Mesothelial cell of epicardium (in vitro differentiated cells): Measurements from ENCODE around the gene AOC2. TPM values are rescaled to one million over a fixed set of nuclear protein-coding genes. Genes with fewer than 3 reads are reported as not detected.
A peak's percentile ranks its signal among the peaks of the same experiment; 100 is the strongest.

ENCODE experiments used
- DNase-seq, 2 experiments: peaks; one replicate each; pipeline ENCODE4 v3.0.0; 2021; ENCODE audit warnings: low spot score in 2 of 2; ENCODE audit not compliant: unreplicated experiment in 2 of 2
- H3K27ac Mint-ChIP-seq: 2 replicates; pipeline ENCODE4 v1.8.0; 2021; ENCODE audit warnings: mixed read lengths
- H3K27me3 Mint-ChIP-seq: 2 replicates; pipeline ENCODE4 v1.8.0; 2021; ENCODE audit warnings: low read depth, mixed read lengths
- H3K36me3 Mint-ChIP-seq: 2 replicates; pipeline ENCODE4 v1.8.0; 2021; ENCODE audit warnings: mixed read lengths
- H3K4me1 Mint-ChIP-seq: 2 replicates; pipeline ENCODE4 v1.8.0; 2021; ENCODE audit warnings: mixed read lengths
- H3K4me3 Mint-ChIP-seq: 2 replicates; pipeline ENCODE4 v1.8.0; 2021; ENCODE audit warnings: mild to moderate bottlenecking, moderate library complexity, mixed read lengths
- H3K9me3 Mint-ChIP-seq: 2 replicates; pipeline ENCODE4 v1.8.0; 2021; ENCODE audit warnings: mixed read lengths
- total RNA-seq: library from RNA; stranded (reverse); gene quantifications from 3 replicates; pipeline ENCODE4 v1.2.1, GENCODE V29; 2021
- TF ChIP-seq, protein P1 (sequence below): fragments of 200-600 bp; sonication (generic); IDR thresholded peaks from one replicate; pipeline ENCODE4 v1.5.0; 2021; ENCODE audit warnings: antibody characterized with exemption; ENCODE audit not compliant: unreplicated experiment

Gene AOC2, protein sequence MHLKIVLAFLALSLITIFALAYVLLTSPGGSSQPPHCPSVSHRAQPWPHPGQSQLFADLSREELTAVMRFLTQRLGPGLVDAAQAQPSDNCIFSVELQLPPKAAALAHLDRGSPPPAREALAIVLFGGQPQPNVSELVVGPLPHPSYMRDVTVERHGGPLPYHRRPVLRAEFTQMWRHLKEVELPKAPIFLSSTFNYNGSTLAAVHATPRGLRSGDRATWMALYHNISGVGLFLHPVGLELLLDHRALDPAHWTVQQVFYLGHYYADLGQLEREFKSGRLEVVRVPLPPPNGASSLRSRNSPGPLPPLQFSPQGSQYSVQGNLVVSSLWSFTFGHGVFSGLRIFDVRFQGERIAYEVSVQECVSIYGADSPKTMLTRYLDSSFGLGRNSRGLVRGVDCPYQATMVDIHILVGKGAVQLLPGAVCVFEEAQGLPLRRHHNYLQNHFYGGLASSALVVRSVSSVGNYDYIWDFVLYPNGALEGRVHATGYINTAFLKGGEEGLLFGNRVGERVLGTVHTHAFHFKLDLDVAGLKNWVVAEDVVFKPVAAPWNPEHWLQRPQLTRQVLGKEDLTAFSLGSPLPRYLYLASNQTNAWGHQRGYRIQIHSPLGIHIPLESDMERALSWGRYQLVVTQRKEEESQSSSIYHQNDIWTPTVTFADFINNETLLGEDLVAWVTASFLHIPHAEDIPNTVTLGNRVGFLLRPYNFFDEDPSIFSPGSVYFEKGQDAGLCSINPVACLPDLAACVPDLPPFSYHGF
- 3.0 to 3.8 TPM (median 3.4 TPM) in 3 replicates for total RNA-seq

DNA sequence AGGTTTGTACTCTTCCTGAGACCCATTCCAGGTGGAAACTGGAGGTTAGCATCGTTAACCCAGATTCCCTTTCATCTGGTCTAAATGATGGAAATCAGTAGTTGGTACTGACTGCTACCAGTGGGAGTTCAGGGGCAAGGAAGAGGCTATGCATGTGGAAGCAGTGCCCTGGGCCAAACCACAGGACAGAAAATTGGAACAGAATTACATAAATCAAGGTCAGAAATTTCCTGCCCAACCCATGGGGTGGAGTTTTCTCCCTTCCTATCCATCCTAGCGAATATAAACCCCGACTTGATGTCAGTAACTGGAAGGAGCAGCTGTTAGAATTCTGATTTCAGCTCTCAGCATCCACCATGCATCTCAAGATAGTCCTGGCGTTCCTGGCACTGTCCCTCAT, at the start of gene AOC2:
Gene AOC2, plus strand, starts transcription at position 310 of the 400 bp plus-strand sequence. Its CDS starts 47 bp downstream, at position 357.
- no peaks in the 10 kb centered on the region for H3K27me3 Mint-ChIP-seq
- no peak within 1 kb of the TSS for H3K4me3 Mint-ChIP-seq
- no peak for DNase-seq
- H3K27ac Mint-ChIP-seq = no peak within 1 kb of the TSS
- H3K36me3 Mint-ChIP-seq = peaks cover 10% of the 10 kb centered on the region
- H3K9me3 Mint-ChIP-seq = no peaks in the 10 kb centered on the region
- TF ChIP-seq, protein P1, sequence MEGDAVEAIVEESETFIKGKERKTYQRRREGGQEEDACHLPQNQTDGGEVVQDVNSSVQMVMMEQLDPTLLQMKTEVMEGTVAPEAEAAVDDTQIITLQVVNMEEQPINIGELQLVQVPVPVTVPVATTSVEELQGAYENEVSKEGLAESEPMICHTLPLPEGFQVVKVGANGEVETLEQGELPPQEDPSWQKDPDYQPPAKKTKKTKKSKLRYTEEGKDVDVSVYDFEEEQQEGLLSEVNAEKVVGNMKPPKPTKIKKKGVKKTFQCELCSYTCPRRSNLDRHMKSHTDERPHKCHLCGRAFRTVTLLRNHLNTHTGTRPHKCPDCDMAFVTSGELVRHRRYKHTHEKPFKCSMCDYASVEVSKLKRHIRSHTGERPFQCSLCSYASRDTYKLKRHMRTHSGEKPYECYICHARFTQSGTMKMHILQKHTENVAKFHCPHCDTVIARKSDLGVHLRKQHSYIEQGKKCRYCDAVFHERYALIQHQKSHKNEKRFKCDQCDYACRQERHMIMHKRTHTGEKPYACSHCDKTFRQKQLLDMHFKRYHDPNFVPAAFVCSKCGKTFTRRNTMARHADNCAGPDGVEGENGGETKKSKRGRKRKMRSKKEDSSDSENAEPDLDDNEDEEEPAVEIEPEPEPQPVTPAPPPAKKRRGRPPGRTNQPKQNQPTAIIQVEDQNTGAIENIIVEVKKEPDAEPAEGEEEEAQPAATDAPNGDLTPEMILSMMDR = no peak
- H3K4me1 Mint-ChIP-seq = no peaks in the 10 kb centered on the region

DNA sequence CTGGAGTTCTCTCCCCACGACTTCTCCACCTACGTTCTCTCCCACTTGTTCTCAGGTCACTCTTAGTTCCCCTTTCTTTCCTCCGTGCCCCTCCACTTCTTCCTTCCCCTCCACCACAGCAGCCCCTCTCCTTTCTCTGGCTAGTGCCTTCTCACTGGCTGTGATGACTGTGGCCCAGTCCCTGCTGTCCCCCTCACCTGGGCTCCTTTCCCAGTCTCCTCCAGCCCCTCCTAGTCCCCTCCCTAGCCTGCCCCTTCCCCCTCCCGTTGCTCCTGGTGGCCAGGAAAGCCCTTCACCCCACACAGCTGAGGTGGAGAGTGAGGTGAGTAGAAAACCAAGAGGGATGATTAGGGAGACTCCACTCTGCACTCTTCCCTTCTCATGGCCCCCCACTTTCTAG, 49.3 kb upstream of the AOC2 start:
- H3K36me3 Mint-ChIP-seq = peaks cover 10% of the 10 kb centered on the region
- no peak for DNase-seq
- H3K9me3 Mint-ChIP-seq = no peaks in the 10 kb centered on the region
- H3K27me3 Mint-ChIP-seq = peaks cover 7% of the 10 kb centered on the region
- H3K27ac Mint-ChIP-seq = no peak overlapping the region
- peaks cover 15% of the 10 kb centered on the region for H3K4me1 Mint-ChIP-seq
- H3K4me3 Mint-ChIP-seq = no peak overlapping the region
- TF ChIP-seq, protein P1 = no peak

DNA sequence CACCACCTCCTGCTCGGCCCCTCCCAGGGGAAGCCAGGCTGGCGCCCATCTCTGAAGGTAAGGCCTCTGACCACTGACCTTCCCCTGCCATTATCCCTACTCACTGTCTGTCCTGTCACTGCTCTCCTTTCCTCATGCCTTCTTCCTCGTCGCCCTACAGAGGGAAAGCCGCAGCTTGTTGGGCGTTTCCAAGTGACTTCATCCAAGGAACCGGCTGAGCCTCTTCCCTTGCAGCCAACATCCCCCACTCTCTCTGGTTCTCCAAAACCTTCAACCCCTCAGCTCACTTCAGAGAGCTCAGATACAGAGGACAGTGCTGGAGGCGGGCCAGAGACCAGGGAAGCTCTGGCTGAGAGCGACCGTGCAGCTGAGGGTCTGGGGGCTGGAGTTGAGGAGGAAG, 48.9 kb upstream of the AOC2 start:
- no peaks in the 10 kb centered on the region for H3K9me3 Mint-ChIP-seq
- TF ChIP-seq, protein P1 = no peak
- peaks cover 10% of the 10 kb centered on the region for H3K36me3 Mint-ChIP-seq
- H3K27ac Mint-ChIP-seq = no peak overlapping the region
- peaks cover 15% of the 10 kb centered on the region for H3K4me1 Mint-ChIP-seq
- H3K4me3 Mint-ChIP-seq = no peak overlapping the region
- no peak for DNase-seq
- H3K27me3 Mint-ChIP-seq = peaks cover 9% of the 10 kb centered on the region

DNA sequence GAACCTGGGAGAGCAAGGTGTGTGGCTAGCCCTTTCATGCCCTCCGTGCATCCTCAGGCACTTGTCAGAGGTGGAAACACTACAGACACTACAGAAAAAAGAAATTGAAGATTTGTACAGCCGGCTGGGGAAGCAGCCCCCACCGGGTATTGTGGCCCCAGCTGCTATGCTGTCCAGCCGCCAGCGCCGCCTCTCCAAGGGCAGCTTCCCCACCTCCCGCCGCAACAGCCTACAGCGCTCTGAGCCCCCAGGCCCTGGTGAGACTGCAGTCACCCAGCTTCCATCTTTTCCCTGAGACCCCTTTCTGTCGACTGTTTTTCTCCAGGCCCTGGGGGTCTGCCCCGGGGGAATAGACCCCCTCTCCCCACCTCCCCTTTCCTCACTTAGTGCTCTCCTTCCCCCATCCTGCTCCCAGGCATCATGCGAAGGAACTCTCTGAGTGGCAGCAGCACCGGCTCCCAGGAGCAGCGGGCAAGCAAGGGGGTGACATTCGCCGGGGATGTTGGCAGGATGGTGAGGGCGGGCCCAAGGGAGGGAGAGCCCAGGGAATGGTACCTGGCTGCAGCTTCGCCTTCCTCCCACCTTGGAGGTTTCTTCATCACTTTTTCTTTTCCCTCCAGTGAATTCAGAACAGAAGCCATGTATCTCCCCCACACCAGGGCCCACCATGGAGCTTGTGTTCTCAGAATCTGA, 48.2 kb upstream of the AOC2 start:
- Mint-ChIP-seq H3K36me3 (peaks cover 10% of the 10 kb centered on the region), H3K27ac (no peak overlapping the region), H3K4me1 (peaks cover 15% of the 10 kb centered on the region), H3K9me3 (no peaks in the 10 kb centered on the region), H3K4me3 (no peak overlapping the region), H3K27me3 (peaks cover 6% of the 10 kb centered on the region)
- TF ChIP-seq, protein P1 = no peak
- DNase-seq = no peak

DNA sequence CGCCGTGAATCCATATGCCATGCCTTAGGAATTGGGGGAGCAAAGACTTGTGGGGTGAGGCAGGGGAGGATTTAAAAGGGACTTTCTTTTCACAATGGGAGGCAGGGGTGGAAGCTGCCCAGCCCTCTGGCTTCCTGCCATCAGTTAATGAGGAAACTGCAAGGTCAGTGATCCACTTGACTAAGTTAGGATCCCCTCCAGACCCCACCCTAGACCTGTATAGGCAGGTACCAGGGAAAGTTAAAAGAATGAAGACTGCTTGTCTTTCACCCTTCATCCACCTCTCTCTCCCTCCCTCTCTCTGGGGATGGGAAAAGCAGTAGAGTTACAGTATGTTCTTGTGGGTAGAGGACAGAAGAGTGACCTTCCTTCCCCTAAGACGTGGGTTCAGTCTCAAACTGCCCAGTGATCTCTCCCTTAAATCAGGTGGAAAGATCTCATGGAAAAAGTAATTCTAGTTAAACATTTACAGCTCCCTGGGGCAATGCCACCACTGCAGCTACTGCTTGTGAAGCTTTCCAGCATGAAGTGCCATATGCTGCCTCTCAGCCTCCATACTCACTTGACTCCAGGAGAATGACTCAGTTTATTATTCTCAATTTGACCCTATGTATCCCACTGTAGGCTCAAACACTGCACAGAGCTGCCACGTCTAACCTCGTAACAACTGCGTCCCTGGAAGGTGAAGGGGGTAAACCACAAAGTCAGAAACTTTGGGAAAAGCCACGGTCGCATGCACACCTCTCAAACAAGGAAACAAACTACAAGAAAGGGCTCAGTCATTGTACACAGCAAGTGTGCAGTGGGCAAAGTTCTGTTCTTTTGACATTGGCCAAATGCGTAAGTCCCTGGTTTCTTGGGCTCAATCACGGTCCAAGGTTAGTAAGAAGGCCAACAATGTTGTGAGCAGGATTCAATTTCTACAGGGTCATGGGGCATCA, 47.0 kb upstream of the AOC2 start:
- peaks cover 12% of the 10 kb centered on the region for H3K27me3 Mint-ChIP-seq

More for the DNA sequence above, 47.0 kb upstream of the AOC2 start:
- TF ChIP-seq, protein P1 = no peak
- DNase-seq = no peak
- Mint-ChIP-seq H3K9me3 (no peaks in the 10 kb centered on the region), H3K36me3 (peaks cover 10% of the 10 kb centered on the region), H3K4me3 (peak overlapping the region; percentile 91), H3K27ac (peak overlapping the region; percentile 87), H3K4me1 (peaks cover 15% of the 10 kb centered on the region)
